Activated T-helper 1 cell treated with anti-CD3 and anti-CD28 coated beads, Interleukin-12 subunit alpha, Interleukin-12 subunit beta, Interleukin-2, Interleukin-4 antibody, amounts not matched to agents 30 ng/mL and 10 ng/mL and 1 ng/mL, durations not matched to agents 14 hours and 24 hours and 36 hours (primary cell): ENCODE results near the gene NID2. TPM values are rescaled to one million over a fixed set of nuclear protein-coding genes. Genes with fewer than 3 reads are reported as not detected.

Source experiments
- DNase-seq: peaks from one replicate; pipeline ENCODE4 v3.0.0; 2021; ENCODE audit warnings: low spot score
- H3K27ac Mint-ChIP-seq: one replicate; pipeline ENCODE4 v1.8.0; 2021; ENCODE audit warnings: mild to moderate bottlenecking, mixed read lengths
- H3K27me3 Mint-ChIP-seq: one replicate; pipeline ENCODE4 v1.8.0; 2022; ENCODE audit warnings: mild to moderate bottlenecking, moderate library complexity, mixed read lengths; ENCODE audit not compliant: insufficient read depth
- H3K36me3 Mint-ChIP-seq: one replicate; pipeline ENCODE4 v1.8.0; 2021; ENCODE audit warnings: low read depth, mixed read lengths
- H3K4me1 Mint-ChIP-seq: one replicate; pipeline ENCODE4 v1.8.0; 2021; ENCODE audit warnings: low read depth, mixed read lengths
- H3K4me3 Mint-ChIP-seq: one replicate; pipeline ENCODE4 v1.8.0; 2021; ENCODE audit warnings: mild to moderate bottlenecking, moderate library complexity, mixed read lengths
- H3K9me3 Mint-ChIP-seq: one replicate; pipeline ENCODE4 v1.8.0; 2021; ENCODE audit warnings: mixed read lengths
- intact Hi-C: fragments of 100-400 bp; cut with micrococcal nuclease; formaldehyde crosslinking; loops from one replicate; pipeline ENCODE4 v1.15.1; 2024
- total RNA-seq: library from RNA; stranded (reverse); gene quantifications from 2 replicates; pipeline ENCODE4 v1.2.3, GENCODE V29; 2022

The NID2 gene
- total RNA-seq, 1 donor from 2014 or later: 0.16 TPM

GRCh38 chr14:52077256-52077979 lies 8.6 kb upstream of the NID2 start:
- H3K27me3 Mint-ChIP-seq: peaks cover 29% of the 10 kb centered on the region
- no peak overlapping the region for H3K27ac Mint-ChIP-seq
- no peak overlapping the region for H3K4me3 Mint-ChIP-seq
- no peaks in the 10 kb centered on the region for H3K36me3 Mint-ChIP-seq
- H3K4me1 Mint-ChIP-seq: no peaks in the 10 kb centered on the region
- no peaks in the 10 kb centered on the region for H3K9me3 Mint-ChIP-seq
- DNase-seq: no peak
- intact Hi-C loops: no loop called here

- DNase-seq: no peak
Measured at GRCh38 chr14:52076334-52076733, 7.5 kb upstream of the NID2 start.

GRCh38 chr14:52075371-52075770 lies 6.5 kb upstream of the NID2 start:
- intact Hi-C loops: no loop called here
- Mint-ChIP-seq H3K4me3 (no peak overlapping the region), H3K9me3 (no peaks in the 10 kb centered on the region), H3K27ac (no peak overlapping the region), H3K4me1 (no peaks in the 10 kb centered on the region), H3K36me3 (no peaks in the 10 kb centered on the region), H3K27me3 (peaks cover 26% of the 10 kb centered on the region)
- no peak for DNase-seq

More at GRCh38 chr14:52076334-52076733, 7.5 kb upstream of the NID2 start:
- Mint-ChIP-seq H3K27ac (no peak overlapping the region), H3K9me3 (no peaks in the 10 kb centered on the region), H3K36me3 (no peaks in the 10 kb centered on the region), H3K27me3 (peaks cover 29% of the 10 kb centered on the region), H3K4me3 (no peak overlapping the region), H3K4me1 (no peaks in the 10 kb centered on the region)
- intact Hi-C loops: no loop called here

GRCh38 chr14:52073251-52073650 lies 4.4 kb upstream of the NID2 start:
- intact Hi-C loops: no loop called here
- H3K4me1 Mint-ChIP-seq: peaks cover 11% of the 10 kb centered on the region
- DNase-seq: no peak
- H3K4me3 Mint-ChIP-seq: no peak overlapping the region
- H3K36me3 Mint-ChIP-seq: no peaks in the 10 kb centered on the region
- peaks cover 23% of the 10 kb centered on the region for H3K27me3 Mint-ChIP-seq
- no peak overlapping the region for H3K27ac Mint-ChIP-seq
- no peaks in the 10 kb centered on the region for H3K9me3 Mint-ChIP-seq

GRCh38 chr14:52072266-52072780 lies 3.5 kb upstream of the NID2 start:
- Mint-ChIP-seq H3K4me3 (no peak overlapping the region), H3K27me3 (peaks cover 31% of the 10 kb centered on the region), H3K9me3 (no peaks in the 10 kb centered on the region), H3K27ac (no peak overlapping the region), H3K4me1 (peaks cover 13% of the 10 kb centered on the region), H3K36me3 (no peaks in the 10 kb centered on the region)
- intact Hi-C loops: no loop called here
- DNase-seq: no peak

- no peak for DNase-seq
- Mint-ChIP-seq H3K27ac (no peak overlapping the region), H3K27me3 (peaks cover 36% of the 10 kb centered on the region), H3K4me3 (no peak overlapping the region), H3K4me1 (peaks cover 13% of the 10 kb centered on the region), H3K9me3 (no peaks in the 10 kb centered on the region), H3K36me3 (no peaks in the 10 kb centered on the region)
- intact Hi-C loops: no loop called here
Measured at GRCh38 chr14:52071675-52072074, 2.8 kb upstream of the NID2 start.

- Mint-ChIP-seq H3K4me1 (peaks cover 13% of the 10 kb centered on the region), H3K36me3 (no peaks in the 10 kb centered on the region), H3K4me3 (peak overlapping the region; percentile 42), H3K27ac (peak overlapping the region; percentile 3), H3K9me3 (no peaks in the 10 kb centered on the region), H3K27me3 (peaks cover 44% of the 10 kb centered on the region)
- intact Hi-C loops: loop anchor here (1.0 kb wide), 1 partner anchor 24 kb away; no protein-coding TSS in a partner anchor
- no peak for DNase-seq
Measured at GRCh38 chr14:52070051-52070431, 1.2 kb upstream of the NID2 start.

- Mint-ChIP-seq H3K4me3 (peak overlapping the region; percentile 42), H3K36me3 (no peaks in the 10 kb centered on the region), H3K4me1 (peaks cover 13% of the 10 kb centered on the region), H3K27me3 (peaks cover 49% of the 10 kb centered on the region), H3K9me3 (no peaks in the 10 kb centered on the region), H3K27ac (peak overlapping the region; percentile 3)
- intact Hi-C loops: loop anchor here (1.0 to 5.0 kb wide), 3 partner anchors 23 to 198 kb away; partner anchors contain the start of gene PTGDR
- DNase-seq: no peak
Measured at GRCh38 chr14:52069307-52070050, 620 bp upstream of the NID2 start.

GRCh38 chr14:52067873-52068614 lies 815 bp downstream of the NID2 start:
- peaks cover 54% of the 10 kb centered on the region for H3K27me3 Mint-ChIP-seq
- no peak for DNase-seq

GRCh38 chr14:52064174-52064573 lies 4.7 kb downstream of the NID2 start:
- Mint-ChIP-seq H3K27ac (no peak overlapping the region), H3K27me3 (peaks cover 58% of the 10 kb centered on the region), H3K9me3 (no peaks in the 10 kb centered on the region), H3K4me3 (no peak overlapping the region), H3K36me3 (no peaks in the 10 kb centered on the region), H3K4me1 (peaks cover 6% of the 10 kb centered on the region)
- DNase-seq: no peak
- intact Hi-C loops: no loop called here

More at GRCh38 chr14:52067873-52068614, 815 bp downstream of the NID2 start:
- Mint-ChIP-seq H3K4me1 (peaks cover 13% of the 10 kb centered on the region), H3K27ac (no peak overlapping the region), H3K36me3 (no peaks in the 10 kb centered on the region), H3K4me3 (peak overlapping the region; percentile 48), H3K9me3 (no peaks in the 10 kb centered on the region)
- intact Hi-C loops: loop anchor here (2.0 to 5.0 kb wide), 2 partner anchors 71 to 199 kb away; partner anchors contain the start of gene PTGDR

GRCh38 chr14:52063052-52063462 lies 5.8 kb downstream of the NID2 start:
- Mint-ChIP-seq H3K4me3 (no peak overlapping the region), H3K27ac (no peak overlapping the region), H3K9me3 (no peaks in the 10 kb centered on the region), H3K36me3 (no peaks in the 10 kb centered on the region), H3K27me3 (peaks cover 56% of the 10 kb centered on the region), H3K4me1 (no peaks in the 10 kb centered on the region)
- intact Hi-C loops: no loop called here
- DNase-seq: no peak

- no peaks in the 10 kb centered on the region for H3K9me3 Mint-ChIP-seq
- H3K36me3 Mint-ChIP-seq: no peaks in the 10 kb centered on the region
- intact Hi-C loops: no loop called here
- no peaks in the 10 kb centered on the region for H3K4me1 Mint-ChIP-seq
- peaks cover 45% of the 10 kb centered on the region for H3K27me3 Mint-ChIP-seq
- H3K27ac Mint-ChIP-seq: no peak overlapping the region
- no peak overlapping the region for H3K4me3 Mint-ChIP-seq
- no peak for DNase-seq
Measured at GRCh38 chr14:52061890-52062289, 7.0 kb downstream of the NID2 start.
